GM18498 (cell line): Measurements from ENCODE around the gene EPM2A.
"Not testable (repeated sequence)": the region's sequence is repeated elsewhere in the genome, so short reads cannot be mapped to it uniquely, and the experiment has no call there.

Experiments
- ATAC-seq: cut with Tn5 transposase; IDR thresholded peaks from one replicate; pipeline ENCODE4 v1.9.1; 2021; ENCODE audit warnings: mild to moderate bottlenecking, moderate library complexity; ENCODE audit not compliant: unreplicated experiment

EPM2A gene

GRCh38 chr6:145735356-145736165 is at the start of gene EPM2A:
Gene EPM2A (minus strand): TSS chr6:145735520. CDS start chr6:145735498, 22 bp downstream.
- ATAC-seq = peak; percentile 74

GRCh38 chr6:145784683-145785082 is 49.4 kb upstream of the EPM2A start:
- peak; percentile 89 for ATAC-seq

GRCh38 chr6:145783796-145784195 is 48.5 kb upstream of the EPM2A start:
- no peak for ATAC-seq

GRCh38 chr6:145772846-145773245 is 37.5 kb upstream of the EPM2A start:
- no peak for ATAC-seq

GRCh38 chr6:145765449-145765848 is 30.1 kb upstream of the EPM2A start:
- no peak for ATAC-seq

- no peak for ATAC-seq
Measured at GRCh38 chr6:145763742-145764141, 28.4 kb upstream of the EPM2A start.

GRCh38 chr6:145761584-145761983 is 26.3 kb upstream of the EPM2A start:
- ATAC-seq = peak; percentile 84

- ATAC-seq = no peak
Measured at GRCh38 chr6:145758113-145758512, 22.8 kb upstream of the EPM2A start.

- no peak for ATAC-seq
Measured at GRCh38 chr6:145756170-145756662, 20.9 kb upstream of the EPM2A start.

- ATAC-seq = no peak
Measured at GRCh38 chr6:145755682-145756081, 20.4 kb upstream of the EPM2A start.

GRCh38 chr6:145752638-145753037 is 17.3 kb upstream of the EPM2A start:
- ATAC-seq = no peak

GRCh38 chr6:145749632-145750031 is 14.3 kb upstream of the EPM2A start:
- peak; percentile 71 for ATAC-seq

GRCh38 chr6:145745861-145746260 is 10.5 kb upstream of the EPM2A start:
- no peak for ATAC-seq

- ATAC-seq = no peak
Measured at GRCh38 chr6:145744619-145745018, 9.3 kb upstream of the EPM2A start.

- ATAC-seq = no peak
Measured at GRCh38 chr6:145743332-145743731, 8.0 kb upstream of the EPM2A start.

GRCh38 chr6:145742472-145742871 is 7.2 kb upstream of the EPM2A start:
- not testable (repeated sequence) for ATAC-seq

- ATAC-seq = not testable (repeated sequence)
Measured at GRCh38 chr6:145739685-145740084, 4.4 kb upstream of the EPM2A start.

GRCh38 chr6:145738265-145738664 is 2.9 kb upstream of the EPM2A start:
- no peak for ATAC-seq

- no peak for ATAC-seq
Measured at GRCh38 chr6:145736661-145737144, 1.4 kb upstream of the EPM2A start.

- peak; percentile 78 for ATAC-seq
Measured at GRCh38 chr6:145734486-145735355, 599 bp downstream of the EPM2A start.

- no peak for ATAC-seq
Measured at GRCh38 chr6:145733810-145734209, 1.5 kb downstream of the EPM2A start.
